HuH-7.5 (cell line): ENCODE data around the gene SKAP2.

Experiments
- DNase-seq: peaks from one replicate; pipeline ENCODE4 v3.0.0; 2011; ENCODE audit warnings: low spot score

Gene SKAP2, protein sequence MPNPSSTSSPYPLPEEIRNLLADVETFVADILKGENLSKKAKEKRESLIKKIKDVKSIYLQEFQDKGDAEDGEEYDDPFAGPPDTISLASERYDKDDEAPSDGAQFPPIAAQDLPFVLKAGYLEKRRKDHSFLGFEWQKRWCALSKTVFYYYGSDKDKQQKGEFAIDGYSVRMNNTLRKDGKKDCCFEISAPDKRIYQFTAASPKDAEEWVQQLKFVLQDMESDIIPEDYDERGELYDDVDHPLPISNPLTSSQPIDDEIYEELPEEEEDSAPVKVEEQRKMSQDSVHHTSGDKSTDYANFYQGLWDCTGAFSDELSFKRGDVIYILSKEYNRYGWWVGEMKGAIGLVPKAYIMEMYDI

DNA sequence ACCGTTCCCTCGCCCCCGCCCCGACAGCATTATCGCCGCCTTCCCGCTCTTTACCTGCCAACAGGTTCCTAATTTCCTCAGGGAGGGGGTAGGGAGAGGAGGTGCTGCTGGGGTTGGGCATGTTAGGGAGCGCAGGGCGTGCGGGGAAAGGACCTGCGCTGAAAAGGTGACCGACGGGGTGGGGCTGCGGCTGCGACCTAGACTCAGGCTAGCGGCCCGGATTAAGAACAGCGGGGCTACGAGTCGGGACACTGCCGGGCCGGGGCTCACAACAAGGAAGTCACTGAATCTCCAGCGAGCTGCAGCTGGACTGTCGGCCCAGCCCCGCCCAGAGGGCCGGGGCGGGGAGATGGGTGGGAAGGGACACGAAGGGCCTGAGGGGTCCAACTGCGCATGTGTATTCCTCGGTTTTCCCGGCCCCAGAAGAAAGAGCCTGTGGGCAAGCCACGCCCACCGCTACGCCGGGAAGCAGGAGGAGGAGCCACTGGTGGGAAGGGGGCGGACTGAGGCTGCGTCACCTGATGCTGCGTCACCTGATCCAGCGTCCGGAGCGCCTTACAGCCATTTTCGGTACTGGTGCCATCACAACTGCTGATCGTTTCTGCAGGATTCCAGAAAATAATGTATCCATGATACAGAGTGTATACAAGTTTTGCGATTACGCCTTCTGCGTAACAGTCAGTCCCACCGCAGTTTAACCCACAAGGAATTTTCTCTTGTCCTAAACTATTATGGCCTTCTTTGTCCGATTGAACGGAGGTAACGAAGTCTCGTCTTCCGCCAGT, at the start of gene SKAP2:
SKAP2 (minus strand) TSS at position 282 of the 785 bp plus-strand sequence; CDS start at position 121, 161 bp downstream.
- DNase-seq, result peak; percentile 73

DNA sequence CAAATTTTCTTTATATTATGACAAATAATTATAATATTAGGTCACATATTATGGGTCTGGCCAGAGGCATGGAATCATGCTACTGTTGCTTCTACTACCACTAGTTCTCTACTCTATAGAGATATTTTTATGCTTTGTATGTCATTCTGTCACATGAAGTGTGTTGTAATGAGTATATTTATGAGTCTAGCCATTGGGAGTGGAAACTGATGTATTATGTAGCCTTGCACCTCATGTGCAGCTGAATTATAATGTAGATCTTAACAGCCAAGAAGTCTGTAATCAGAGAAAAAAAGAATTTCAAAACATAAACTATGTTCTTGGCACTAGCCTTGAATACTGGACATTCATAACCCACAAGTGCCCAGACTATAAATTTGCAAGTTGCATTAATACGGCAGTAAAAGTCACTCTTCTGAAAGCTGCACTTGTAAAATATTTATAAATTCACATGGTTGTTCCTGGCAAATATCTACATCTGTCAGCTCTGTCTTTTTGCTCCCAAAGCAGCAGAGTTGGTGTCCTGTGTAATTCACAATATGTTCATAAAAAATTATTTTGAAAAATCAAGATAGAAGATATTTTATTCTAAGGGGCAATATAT, 48.6 kb upstream of the SKAP2 start:
- no peak for DNase-seq

DNA sequence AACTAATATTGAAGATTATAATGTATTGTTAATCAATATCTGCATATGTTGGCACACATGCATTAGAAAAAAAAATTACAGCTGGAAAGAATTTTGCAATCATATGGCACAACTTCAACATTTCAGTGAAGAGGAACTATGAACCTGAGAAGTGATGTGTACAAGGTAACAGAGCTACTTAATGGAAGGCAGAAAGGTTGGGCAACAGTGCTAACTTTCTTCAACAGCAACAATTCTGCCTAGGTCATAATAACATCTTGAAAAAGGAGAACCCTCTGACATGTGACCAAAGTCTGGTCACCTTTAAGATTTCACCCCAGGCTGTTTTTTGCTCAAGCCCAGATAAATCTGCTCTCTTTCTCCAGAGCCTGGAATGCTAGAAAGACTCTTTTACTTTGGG, 47.9 kb upstream of the SKAP2 start:
- DNase-seq, result no peak

DNA sequence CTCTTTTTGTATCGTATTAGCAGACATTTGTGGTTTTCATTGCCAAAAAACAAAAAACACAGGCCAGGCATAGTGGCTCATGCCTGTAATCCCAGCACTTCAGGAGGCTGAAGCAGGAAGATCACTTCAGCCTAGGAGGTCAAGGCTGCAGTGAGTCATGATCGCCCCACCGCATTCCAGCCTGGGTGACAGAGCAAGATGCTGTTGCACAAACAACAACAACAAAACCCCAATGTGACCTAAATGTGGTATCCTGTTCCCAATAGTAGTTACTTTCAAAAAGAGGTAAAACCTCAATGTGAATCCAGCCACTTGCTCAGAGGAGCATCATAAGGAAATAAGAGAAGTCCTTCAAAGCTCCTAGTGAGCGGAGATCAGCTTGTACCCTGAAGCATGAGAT, 45.8 kb upstream of the SKAP2 start:
- DNase-seq, result no peak

DNA sequence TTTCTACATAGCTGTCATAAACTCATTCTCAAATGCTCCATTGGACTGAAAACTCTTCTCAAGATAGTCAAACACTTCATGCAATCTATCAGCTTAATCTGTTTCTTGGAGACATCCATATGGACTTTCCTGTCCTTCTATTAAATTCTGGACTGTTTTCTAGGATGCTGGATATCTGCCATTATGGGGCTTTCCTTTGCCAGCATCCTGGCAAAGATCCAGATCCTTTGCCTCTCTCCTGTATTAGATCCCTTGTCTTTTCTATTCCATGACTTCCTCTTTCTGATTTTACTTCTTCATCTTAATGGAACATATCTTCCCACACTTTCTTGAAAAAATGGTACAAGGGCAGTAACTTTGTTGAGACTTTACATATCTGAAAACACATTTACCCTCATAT, 35.9 kb upstream of the SKAP2 start:
- DNase-seq, result no peak

DNA sequence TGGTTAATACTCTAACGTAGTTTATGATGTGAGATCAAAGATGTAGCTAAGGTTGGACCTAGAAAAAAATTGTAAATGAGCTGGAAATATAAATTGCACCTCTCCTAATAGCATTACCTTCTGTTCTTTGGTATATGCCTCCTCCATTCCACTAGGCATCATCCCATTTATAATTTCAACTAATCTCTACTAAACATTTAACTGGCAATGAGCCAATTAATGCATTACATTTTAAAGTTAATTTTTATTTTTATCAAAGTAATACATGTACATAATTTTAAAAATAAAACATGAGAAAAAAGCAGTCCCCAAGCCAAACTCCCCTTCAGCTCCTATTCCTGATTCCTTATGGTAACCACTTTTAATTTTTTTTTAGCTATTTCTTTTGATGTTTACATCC, 35.1 kb upstream of the SKAP2 start:
- no peak for DNase-seq

DNA sequence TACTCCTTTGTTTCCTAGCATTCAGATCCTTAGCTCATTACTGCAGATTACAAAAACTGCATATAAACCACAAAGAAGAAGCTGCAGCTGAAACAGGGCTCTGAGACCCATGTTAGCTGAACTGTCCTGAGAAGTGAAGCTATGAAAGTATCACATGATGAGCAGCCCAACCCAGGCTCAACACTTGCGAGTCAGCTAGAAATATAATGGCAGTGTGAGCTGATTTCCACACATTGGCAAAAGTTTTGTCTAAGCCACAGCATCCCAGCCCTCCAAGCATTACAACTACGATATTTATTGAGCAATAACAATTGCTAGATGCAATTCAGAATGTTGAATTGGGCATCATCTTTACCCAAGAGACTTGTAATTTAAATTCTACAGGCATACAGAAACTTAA, 34.5 kb upstream of the SKAP2 start:
- no peak for DNase-seq

DNA sequence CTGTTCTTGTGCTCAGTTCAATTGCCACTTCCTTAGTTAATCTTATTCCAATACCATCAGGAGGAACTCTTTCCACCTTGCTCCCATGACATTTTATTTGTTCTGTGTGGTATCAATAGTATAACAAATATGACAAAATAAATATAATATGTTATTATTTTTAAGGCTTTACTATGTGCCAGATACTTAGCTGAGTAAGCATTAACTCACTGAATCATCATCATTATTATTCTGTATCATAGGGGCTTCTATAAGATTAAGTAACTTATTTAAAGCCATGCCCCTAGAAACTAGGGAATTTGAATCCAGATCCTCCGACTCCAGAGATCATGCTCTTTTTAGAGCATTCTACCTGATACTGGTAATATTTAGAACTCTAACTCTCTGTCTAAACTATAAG, 33.5 kb upstream of the SKAP2 start:
- DNase-seq, result no peak

DNA sequence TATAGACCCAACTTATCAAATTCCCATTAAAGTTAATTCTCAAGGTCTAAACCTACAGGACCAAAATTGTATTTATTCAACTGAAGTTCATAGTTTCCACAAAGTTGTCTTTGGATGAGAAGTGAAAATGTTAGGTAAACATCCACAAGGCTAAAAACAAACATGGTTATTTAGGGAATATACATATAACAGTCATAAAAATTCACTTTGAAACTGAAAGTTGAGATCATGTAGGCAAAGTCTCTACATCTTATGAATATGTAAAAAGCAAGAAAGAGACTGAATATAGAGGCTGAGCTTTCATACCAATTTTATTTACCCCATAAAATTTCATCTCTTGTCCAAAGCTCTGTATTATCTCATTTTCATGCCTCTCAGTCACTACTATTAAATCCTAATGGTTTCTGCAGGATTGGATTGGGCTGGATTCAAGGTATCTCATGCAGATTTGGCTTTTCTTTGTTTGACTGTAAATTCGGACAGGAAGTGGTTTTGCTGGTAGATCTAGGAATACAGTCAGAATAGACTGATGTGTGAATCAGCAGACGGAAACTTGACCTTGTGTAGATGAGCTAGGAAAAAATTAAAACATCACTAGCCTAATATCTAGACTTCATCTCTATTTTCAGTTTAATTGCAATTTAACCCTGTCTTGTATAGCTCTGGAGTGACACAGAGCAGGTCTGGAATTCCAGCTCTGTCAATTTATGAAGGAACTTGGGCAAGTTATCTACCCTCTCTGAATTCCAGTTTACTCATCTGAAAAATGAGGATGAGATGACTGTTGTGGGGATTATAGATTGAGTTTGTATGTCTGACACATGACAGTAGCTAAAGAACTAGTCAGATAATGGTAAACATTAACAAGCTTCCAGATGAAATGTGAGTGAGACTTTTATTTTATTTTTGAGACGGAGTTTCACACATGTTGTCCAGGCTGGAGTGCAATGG, 27.3 kb upstream of the SKAP2 start:
- no peak for DNase-seq

DNA sequence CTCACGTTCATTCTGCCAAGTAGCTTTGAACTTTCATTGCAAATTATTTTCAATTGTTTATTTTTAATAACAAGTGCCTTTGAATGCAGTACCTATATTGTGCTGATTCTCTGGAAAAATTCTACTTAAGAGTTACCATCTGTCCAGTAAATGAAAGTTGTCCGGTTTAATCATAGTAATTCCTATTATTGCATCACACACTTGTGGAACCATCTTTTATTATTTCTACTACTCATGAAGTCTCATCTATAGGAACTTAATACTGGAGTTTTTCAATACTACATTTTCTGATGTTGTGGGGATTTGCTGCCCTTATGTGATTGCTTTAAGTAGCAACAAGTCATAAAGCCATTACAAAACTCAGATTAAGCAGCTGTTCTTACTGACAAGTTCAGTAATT, 16.5 kb upstream of the SKAP2 start:
- no peak for DNase-seq

DNA sequence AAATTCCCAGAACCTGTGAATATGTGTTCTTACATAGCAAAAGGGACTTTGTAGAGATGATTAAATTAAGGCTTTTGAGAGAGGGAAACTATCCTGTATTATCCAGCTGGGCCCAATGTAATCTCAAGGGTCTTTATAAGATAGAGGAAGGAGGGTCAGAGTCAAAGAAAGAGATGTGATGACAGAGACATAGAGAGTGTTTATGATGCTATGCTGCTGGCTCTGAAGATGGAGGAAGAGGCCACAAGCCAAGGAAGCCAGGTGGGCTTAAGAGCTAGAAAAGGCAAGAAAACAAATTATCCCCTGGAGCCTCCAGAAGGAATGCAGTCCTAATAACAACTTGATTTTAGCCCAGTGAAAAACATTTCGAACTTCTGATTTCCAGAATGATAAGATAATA, 15.3 kb upstream of the SKAP2 start:
- no peak for DNase-seq

DNA sequence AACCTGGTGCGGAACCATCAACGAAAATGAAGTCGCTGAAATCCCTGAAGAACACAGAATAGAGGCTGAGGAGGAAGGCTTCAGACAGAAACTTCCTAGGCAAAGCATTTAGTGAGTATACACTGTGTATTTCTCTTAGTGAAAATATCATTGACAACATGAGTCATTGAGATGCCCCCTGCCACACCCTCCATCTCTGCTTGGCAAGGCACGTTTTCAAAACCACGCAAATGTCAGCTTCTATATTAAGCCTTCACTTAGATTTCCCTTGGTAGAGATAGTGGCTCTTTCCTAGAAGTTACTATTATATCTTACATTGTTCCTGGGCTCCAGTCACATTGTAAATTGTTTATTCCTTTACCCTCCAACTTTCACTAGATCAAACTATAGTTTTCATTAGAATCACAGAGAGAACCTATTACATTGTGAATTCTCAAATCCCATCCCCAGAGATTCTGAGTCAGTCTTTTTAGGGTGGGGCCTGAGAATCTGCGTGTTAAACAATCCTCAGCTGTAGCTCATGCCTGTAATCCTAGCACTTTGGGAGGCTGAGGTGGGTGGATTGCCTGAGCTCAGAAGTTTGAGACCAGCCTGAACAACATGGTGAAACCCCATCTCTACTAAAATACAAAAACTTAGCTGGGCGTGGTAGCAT, 4.6 kb upstream of the SKAP2 start:
- DNase-seq, result no peak

DNA sequence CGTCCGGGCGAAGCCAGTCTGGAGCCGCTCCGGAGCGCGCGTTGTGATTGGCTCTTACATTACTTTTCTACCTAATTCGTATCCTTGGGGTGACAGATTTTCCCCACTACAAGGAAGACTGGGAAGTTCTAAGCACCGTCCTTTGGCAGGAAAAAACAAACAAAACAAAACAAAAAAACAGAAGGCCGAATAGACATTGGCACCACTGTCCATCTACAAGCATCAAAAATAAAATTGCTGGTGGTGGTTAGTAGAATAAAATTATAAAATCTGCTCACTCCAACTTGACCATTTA, 651 bp upstream of the SKAP2 start:
- DNase-seq, result peak; percentile 17

DNA sequence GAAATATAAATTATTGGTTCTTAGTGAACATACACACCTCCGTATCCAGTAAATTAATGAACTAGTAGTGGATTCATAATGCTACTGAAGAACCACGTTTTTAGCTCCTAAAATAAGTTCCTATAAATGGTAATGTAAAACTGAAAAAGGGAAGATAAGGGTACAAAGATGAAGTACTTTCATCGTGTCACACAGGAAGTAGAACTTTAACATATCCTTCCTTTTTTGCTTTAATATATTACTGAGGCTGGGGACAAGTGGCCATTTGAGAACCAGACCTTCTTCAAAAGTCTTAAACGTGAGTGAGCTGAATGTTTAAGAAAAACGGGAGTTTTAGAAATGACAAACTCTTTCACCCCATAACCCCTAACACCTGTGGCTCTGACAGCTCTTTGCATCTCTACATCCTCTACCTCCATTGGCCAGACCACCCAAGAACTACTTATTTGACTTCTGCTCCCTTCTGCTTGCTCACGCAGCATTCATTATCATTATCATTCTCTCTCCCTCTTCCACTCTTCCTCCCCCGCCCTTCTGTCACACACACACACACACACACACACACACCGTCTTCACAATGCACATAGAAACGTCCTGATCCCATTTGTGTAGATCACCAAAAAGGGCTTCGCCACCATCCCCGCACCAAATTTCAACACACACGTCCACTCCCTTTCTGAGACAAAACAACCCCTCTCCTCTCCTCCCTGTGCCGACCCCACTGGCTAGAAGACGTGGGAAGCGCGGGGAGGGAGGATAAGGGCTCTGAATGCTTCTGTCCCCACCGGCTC, 677 bp downstream of the SKAP2 start:
- no peak for DNase-seq

DNA sequence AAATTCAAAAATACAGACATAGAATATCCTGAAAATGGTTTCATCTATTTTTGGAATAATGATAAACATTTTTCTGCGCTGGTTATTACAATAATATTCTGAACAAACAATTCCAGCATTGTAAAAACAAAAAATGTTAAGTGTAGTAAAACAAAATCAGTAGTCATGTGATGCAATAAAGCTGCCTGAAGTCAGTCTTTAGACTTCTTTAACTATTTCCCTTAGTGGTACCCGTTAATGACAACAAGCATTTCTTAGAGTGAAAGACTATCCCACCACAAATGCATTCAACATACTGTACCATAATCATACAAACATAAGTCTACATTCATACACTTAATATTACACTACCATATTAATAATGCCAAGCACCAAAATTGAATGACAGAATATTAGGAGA, 1.6 kb downstream of the SKAP2 start:
- DNase-seq, result no peak

DNA sequence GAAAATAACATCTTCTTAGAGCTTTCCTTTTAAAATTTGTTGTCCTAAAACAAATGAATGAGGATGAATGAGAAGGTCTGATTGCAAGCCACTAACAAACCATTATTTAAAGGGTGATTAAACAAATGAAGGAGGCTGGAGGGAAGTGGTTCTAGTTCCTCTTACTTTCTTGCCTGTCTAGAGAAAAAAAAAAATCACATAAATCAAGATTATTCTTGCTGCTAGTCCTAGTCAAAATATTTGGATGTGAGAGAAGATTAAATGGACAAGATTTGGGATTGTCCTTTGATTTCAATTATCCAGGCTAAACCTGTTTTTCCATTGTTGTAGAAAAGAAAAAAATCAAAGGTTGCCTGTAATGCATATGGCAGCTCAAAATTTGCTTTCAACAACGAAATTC, 3.3 kb downstream of the SKAP2 start:
- DNase-seq, result no peak

DNA sequence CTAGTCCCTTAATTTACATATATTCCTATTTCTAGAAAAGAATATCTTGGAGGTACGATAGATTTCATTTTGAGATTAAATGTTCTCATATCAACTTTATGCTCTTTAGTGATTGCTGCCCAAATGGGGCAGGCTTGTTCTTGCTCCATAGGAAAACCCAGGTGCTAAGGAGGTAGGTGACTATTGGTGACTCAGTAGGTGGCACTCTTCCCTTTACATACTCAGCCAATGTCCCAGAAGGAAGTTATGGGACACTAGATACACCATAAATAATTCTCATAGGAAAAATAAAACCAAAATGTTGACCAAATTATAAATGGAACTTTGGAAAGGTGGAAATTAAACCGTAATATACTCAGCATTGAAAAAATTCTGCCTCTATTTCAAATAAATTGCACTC, 4.0 kb downstream of the SKAP2 start:
- DNase-seq, result peak; percentile 18

DNA sequence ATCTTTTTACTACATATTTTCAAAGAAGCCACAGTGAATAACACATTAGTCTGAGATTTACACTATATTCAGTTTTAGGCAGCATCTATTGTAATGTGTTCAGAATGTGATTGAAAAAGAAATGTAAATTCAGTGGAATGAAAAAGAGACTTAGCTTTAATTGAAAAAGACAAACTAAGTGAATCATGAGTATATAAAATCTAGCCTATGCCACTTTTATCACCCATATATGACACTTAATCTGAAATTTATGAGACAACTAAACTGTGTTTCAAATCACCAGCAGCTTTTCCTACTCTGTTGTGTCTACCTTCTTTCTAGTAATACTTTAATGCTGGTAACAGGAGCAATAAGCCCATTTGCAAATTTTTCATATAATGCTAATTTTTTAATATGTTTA, 4.7 kb downstream of the SKAP2 start:
- no peak for DNase-seq

DNA sequence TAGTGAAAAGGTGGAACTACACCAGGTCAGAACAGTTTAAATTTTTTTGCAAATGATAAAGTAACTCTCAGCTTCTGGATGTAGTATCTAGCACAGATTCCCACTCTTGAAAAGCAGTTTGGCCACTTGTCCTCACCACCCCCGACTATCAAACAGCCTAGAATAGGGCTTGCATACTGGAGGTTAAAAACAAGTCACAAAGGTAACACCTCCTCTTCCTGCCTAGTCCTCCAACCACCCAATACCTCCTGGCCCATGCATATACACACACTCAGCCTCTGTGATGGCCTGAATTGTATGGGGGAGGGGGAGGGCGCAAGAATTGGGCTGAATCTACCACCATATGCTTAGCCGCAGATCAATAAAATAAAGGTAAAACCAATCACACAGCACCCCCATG, 5.7 kb downstream of the SKAP2 start:
- DNase-seq, result no peak

DNA sequence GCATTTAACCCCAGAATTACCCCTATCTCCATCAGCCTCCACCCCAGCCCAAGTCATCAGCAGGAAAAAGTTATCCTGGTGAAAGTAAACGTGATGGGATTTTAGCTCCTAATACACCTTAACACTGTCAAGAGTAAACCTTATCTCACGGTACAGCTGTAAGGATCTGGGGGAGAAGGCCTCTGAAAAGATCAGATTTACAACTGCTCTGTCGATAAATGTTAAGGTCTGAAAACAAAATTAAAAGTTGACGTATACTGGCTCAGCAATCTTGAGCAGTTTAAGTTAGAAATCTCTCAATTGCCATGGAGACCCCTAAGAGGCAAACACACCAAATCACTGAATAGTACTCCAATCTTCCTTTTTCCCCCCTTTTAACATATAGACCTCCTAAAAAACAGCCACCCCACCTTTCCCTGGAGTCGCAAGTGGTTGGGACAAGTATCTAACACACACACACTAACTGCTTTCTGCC, 6.1 kb downstream of the SKAP2 start:
- DNase-seq, result no peak
